LNCaP clone FGC (cell line): Measurements from ENCODE around the gene SLC35G6.

Source experiments
- DNase-seq: peaks from one replicate; pipeline ENCODE4 v3.0.0-alpha.2; 2011; ENCODE audit warnings: low read depth
- H3K4me3 ChIP-seq: 2 replicates; pipeline ENCODE4 v1.5.1; 2011; ENCODE audit warnings: mild to moderate bottlenecking, low read depth, low read length, control low read depth
- TF ChIP-seq, protein P1 (sequence below): IDR thresholded peaks from 2 replicates; pipeline ENCODE4 v1.5.1; 2012; ENCODE audit warnings: mild to moderate bottlenecking; ENCODE audit not compliant: control insufficient read depth, insufficient read depth; ENCODE audit errors: extremely low read depth

The SLC35G6 gene

DNA sequence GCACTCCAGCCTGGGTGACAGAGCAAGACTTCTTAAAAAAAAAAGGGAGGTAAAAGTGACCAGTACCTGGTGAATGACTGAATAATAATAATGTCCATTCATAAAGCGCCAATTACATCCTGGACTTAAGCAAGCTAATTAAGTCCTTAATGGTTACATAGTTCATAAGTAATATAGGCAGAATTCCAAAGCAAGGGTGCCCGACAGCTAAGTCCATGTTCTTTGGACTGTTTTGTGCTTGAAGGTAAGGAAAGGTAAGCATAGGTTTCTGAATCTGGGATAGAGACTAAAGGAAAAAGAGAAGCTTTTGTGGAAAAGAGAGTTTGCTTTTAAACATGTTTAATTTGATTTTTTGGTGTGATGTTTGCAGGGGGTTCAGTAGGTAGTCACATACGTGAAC is 12.7 kb downstream of the SLC35G6 start:
- TF ChIP-seq, protein P1, sequence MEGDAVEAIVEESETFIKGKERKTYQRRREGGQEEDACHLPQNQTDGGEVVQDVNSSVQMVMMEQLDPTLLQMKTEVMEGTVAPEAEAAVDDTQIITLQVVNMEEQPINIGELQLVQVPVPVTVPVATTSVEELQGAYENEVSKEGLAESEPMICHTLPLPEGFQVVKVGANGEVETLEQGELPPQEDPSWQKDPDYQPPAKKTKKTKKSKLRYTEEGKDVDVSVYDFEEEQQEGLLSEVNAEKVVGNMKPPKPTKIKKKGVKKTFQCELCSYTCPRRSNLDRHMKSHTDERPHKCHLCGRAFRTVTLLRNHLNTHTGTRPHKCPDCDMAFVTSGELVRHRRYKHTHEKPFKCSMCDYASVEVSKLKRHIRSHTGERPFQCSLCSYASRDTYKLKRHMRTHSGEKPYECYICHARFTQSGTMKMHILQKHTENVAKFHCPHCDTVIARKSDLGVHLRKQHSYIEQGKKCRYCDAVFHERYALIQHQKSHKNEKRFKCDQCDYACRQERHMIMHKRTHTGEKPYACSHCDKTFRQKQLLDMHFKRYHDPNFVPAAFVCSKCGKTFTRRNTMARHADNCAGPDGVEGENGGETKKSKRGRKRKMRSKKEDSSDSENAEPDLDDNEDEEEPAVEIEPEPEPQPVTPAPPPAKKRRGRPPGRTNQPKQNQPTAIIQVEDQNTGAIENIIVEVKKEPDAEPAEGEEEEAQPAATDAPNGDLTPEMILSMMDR: no peak
- no peak for DNase-seq
- H3K4me3 ChIP-seq: no peak overlapping the region

DNA sequence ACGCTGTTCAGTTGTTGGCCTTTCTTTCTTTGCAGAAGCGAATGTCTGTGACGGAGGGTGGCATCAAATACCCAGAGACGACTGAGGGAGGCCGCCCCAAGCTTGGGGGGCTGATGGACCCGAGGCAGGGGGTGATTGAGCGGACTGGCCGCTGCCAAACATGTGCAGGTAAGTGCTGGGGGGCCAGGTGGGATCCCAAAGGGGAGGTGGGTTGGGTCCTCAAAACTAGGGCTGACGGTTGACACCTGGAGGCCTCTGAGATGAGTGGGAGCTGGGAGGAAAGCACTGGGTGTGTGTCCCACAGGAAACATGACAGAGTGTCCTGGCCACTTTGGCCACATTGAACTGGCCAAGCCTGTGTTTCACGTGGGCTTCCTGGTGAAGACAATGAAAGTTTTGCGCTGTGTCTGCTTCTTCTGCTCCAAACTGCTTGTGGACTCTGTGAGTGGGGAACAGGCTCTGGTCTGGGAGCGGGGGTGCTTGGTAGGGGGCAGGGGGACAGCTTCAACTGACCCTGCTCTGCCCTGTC is 14.7 kb downstream of the SLC35G6 start:
- DNase-seq: no peak
- TF ChIP-seq, protein P1: no peak
- no peak overlapping the region for H3K4me3 ChIP-seq

DNA sequence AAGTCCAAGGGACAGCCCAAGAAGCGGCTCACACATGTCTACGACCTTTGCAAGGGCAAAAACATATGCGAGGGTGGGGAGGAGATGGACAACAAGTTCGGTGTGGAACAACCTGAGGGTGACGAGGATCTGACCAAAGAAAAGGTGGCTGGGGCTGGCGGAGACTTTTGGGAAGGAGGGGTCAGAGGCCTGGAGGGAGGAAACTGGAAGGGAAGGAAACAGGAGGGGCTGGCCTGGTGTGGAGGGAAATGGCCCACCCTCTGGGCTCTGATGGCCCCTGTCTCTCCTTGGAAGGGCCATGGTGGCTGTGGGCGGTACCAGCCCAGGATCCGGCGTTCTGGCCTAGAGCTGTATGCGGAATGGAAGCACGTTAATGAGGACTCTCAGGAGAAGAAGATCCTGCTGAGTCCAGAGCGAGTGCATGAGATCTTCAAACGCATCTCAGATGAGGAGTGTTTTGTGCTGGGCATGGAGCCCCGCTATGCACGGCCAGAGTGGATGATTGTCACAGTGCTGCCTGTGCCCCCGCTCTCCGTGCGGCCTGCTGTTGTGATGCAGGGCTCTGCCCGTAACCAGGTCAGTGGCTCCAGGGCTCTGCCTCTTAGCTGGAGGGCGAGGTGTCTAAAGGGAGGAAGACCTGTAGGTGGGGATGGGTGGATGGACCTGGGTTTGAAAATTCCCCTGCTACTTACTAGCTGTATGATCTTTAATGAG is 15.4 kb downstream of the SLC35G6 start:
- no peak for DNase-seq
- TF ChIP-seq, protein P1: no peak
- H3K4me3 ChIP-seq: no peak overlapping the region

DNA sequence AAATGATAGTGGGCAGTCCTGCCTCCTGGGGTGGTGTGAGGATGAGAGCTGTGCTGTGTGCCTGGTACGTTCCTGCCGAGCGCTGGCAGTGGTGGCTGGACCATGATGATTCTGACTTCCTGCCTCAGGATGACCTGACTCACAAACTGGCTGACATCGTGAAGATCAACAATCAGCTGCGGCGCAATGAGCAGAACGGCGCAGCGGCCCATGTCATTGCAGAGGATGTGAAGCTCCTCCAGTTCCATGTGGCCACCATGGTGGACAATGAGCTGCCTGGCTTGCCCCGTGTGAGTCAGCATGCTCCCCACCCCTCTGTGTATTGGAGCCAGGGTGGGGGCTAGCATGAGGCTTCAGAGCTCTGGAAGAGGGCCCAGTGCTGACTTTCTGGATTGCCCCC is 16.0 kb downstream of the SLC35G6 start:
- no peak overlapping the region for H3K4me3 ChIP-seq
- no peak for DNase-seq
- TF ChIP-seq, protein P1: no peak

DNA sequence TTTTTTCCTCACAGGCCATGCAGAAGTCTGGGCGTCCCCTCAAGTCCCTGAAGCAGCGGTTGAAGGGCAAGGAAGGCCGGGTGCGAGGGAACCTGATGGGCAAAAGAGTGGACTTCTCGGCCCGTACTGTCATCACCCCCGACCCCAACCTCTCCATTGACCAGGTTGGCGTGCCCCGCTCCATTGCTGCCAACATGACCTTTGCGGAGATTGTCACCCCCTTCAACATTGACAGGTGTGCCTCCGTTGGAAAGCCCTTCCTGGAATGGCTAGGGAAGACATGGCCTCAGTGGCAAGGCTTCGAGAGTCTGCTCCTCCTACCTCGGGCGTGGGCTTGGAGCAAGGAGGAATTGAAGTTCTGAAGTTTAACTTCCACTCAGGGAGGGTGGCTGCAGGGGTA is 16.4 kb downstream of the SLC35G6 start:
- H3K4me3 ChIP-seq: no peak overlapping the region
- no peak for DNase-seq
- TF ChIP-seq, protein P1: no peak

DNA sequence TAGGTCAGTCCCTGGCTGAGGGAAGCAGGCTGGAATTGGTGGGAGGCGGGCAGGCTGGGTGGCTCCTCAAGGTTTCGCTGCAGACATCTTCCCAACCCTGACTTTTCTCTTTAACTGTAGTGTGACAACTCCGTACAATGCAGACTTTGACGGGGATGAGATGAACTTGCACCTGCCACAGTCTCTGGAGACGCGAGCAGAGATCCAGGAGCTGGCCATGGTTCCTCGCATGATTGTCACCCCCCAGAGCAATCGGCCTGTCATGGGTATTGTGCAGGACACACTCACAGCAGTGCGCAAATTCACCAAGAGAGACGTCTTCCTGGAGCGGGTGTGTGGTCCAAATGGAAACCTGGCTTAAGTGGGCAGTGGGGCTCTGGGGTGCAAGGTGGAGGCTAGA is 17.9 kb downstream of the SLC35G6 start:
- no peak overlapping the region for H3K4me3 ChIP-seq
- DNase-seq: no peak
- TF ChIP-seq, protein P1: no peak

DNA sequence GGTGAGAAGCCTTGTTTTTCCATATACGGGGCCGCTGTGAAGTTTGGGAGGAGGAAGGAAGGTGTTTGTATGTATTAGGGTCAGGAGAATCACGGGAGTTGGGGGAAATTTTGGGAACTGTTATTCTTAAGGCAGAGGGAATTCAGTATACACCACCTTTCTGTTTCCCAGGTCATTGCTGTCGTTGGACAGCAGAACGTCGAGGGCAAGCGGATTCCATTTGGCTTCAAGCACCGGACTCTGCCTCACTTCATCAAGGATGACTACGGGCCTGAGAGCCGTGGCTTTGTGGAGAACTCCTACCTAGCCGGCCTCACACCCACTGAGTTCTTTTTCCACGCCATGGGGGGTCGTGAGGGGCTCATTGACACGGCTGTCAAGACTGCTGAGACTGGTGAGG is 20.5 kb downstream of the SLC35G6 start:
- H3K4me3 ChIP-seq: no peak overlapping the region
- no peak for DNase-seq
- TF ChIP-seq, protein P1: no peak
